GM12872 (cell line): ENCODE data around the gene SP2.

Experiments
- CTCF ChIP-seq: IDR thresholded peaks from 3 replicates; pipeline ENCODE4 v1.5.1; 2011; ENCODE audit warnings: low read depth, mild to moderate bottlenecking, low read length, moderate library complexity; ENCODE audit not compliant: insufficient read depth

Gene SP2

GRCh38 chr17:47879028-47879585 lies 16.9 kb upstream of the SP2 start:
- no peak for TF ChIP-seq CTCF

- TF ChIP-seq CTCF = no peak
Observed at GRCh38 chr17:47879776-47880454, 16.1 kb upstream of the SP2 start.

- TF ChIP-seq CTCF = no peak
Observed at GRCh38 chr17:47882247-47882646, 13.8 kb upstream of the SP2 start.

- no peak for TF ChIP-seq CTCF
Observed at GRCh38 chr17:47882695-47883588, 13.1 kb upstream of the SP2 start.

- TF ChIP-seq CTCF = no peak
Observed at GRCh38 chr17:47883589-47884426, 12.2 kb upstream of the SP2 start.

GRCh38 chr17:47884427-47884740 lies 11.7 kb upstream of the SP2 start:
- TF ChIP-seq CTCF = no peak
